ENCODE measurements around the gene CENPP. TPM values are rescaled to one million over a fixed set of nuclear protein-coding genes. Genes with fewer than 3 reads are reported as not detected.

CENPP gene
- total RNA-seq, 2 donors from 2014 or later, result 1.9 to 6.8 TPM

DNA sequence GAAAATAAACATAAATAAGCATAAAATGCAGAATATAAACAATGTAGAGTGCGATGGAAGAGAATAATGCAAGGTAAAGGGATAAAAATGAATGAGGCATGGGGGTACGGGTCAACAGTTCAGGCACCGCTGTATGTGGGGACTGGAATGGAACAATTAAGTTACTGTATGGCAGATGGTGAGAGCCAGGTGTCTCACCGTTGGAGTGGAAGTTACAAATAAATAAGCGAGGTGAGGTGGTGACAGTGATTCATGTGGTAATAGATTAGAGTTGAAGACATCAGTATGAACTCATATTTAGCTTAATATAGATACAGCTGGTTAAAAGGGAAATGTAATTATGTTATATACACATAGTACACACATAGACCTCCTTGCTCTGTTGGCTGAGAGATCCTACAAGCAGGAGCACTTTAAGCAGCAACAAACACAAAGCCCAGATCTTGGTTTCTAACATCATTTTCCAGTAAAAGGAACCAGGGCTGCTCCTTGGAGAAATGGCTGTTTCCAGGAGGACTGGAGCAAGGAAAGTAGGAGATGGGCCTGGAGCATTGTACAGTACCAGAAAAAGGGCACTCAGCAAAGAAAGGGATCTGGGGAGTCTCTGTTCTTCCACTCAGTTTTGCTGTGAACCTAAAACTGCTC is 100.9 kb downstream of the CENPP start:
- ATAC-seq, result no peak
- Mint-ChIP-seq H3K36me3 (ENCODE audit: low read depth) (no peaks in the 10 kb centered on the region), H3K27me3 (no peaks in the 10 kb centered on the region)

DNA sequence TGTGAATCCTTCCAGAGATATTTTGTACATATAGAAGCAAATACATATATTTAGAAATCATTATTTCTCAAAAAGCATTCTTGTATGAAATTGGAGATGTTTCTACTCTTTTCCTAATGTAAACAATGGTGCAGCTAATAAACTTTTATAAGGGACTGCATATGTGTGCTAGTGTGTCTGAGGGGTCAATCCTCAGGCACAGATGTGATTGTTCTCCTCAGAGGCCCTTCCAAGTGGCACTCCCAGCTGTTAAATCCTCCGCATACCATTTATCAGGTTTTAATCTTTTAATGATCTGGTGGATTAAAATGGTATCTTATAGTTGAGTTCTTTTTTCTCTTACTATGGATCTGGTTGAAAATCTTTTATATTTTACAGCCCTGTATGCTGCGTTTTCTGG is 104.1 kb downstream of the CENPP start:
- Mint-ChIP-seq H3K4me3 (no peak overlapping the region), H3K27me3 (no peaks in the 10 kb centered on the region)
- H3K9me3 ChIP-seq (ENCODE audit: control insufficient read depth, low read length, poor library complexity, severe bottlenecking), result no peaks in the 10 kb centered on the region

More for the DNA sequence above, 100.9 kb downstream of the CENPP start:
- no peaks in the 10 kb centered on the region for H3K4me1 Mint-ChIP-seq
- no peak overlapping the region for H3K27ac Mint-ChIP-seq
- H3K9me3 ChIP-seq (ENCODE audit: control insufficient read depth, low read length, poor library complexity, severe bottlenecking), result no peaks in the 10 kb centered on the region
- no peak for DNase-seq
- no peak overlapping the region for H3K4me3 Mint-ChIP-seq

DNA sequence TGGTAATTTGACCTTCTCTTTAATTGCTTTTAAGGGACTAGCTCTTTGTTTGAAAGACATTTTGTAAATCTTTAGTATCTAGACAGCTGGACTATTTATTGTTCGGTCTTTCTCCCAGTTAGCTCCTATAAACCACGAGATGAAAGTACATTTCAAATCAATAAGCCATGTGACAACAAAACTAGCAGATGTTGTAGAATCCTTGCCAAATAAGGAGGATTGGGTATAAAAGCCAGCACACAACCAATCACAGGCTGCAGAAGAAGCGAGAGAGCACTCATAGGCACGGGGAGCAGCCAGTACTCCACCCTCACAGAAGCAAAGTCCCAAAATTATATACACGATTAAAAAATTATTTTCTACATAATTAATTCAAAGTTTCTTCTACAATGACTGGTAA is 106.6 kb downstream of the CENPP start:
- H3K27ac Mint-ChIP-seq, result no peak overlapping the region
- H3K36me3 Mint-ChIP-seq (ENCODE audit: low read depth), result no peaks in the 10 kb centered on the region
- no peaks in the 10 kb centered on the region for H3K27me3 Mint-ChIP-seq
- no peaks in the 10 kb centered on the region for H3K4me1 Mint-ChIP-seq
- H3K9me3 ChIP-seq (ENCODE audit: control insufficient read depth, low read length, poor library complexity, severe bottlenecking), result no peaks in the 10 kb centered on the region
- no peak overlapping the region for H3K4me3 Mint-ChIP-seq
- no peak for DNase-seq
- no peak for ATAC-seq

More for the DNA sequence above, 104.1 kb downstream of the CENPP start:
- Mint-ChIP-seq H3K36me3 (ENCODE audit: low read depth) (no peaks in the 10 kb centered on the region), H3K27ac (no peak overlapping the region), H3K4me1 (no peaks in the 10 kb centered on the region)
- DNase-seq (no peak), ATAC-seq (no peak)

DNA sequence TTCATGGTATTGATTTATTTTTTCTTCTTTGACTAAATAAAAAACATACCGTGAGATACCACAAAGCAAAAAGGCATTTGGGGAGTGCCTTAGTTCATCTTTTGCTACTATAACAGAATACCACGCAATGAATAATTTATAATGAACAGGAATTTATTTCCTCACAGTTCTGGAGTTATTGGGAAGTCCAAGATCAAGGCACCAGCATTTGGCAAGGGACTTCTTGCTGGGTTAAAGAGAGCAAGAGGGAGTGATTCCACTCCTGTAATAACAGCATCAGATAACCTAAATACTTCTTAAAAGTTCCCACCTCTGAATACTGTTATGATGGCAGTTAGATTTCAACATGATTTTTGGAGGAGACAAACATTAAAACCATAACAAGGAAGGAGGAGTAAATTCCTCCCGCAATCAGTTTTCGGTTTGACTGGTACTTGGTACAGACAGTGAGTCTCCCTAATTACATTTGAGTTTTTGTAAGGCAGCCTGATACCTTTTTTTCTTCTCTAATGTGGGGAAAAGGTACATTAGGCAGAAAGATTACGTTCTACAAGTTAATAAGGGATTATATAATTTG is 107.3 kb downstream of the CENPP start:
- Mint-ChIP-seq H3K27ac (no peak overlapping the region), H3K36me3 (ENCODE audit: low read depth) (no peaks in the 10 kb centered on the region), H3K4me1 (no peaks in the 10 kb centered on the region), H3K4me3 (no peak overlapping the region), H3K27me3 (no peaks in the 10 kb centered on the region)
- DNase-seq (no peak), ATAC-seq (no peak)
- H3K9me3 ChIP-seq (ENCODE audit: control insufficient read depth, low read length, poor library complexity, severe bottlenecking), result no peaks in the 10 kb centered on the region

DNA sequence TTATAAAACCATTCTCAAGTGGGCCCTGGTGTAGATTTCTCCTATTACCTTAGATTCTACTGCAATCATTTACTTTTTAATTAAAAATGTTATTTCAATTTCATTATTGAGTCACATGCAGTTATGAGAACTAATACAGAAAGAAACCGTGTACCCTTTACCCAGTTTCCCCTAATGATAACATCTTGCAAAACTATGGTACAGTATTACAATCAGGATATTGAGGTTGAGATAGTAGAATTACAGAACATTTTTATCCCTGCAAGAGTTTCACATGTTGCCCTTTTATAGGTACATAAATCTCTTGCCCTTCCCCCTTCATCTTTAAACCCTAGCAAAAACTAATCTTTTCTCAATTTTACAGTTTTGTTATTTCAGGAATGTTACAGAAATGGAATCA is 109.5 kb downstream of the CENPP start:
- no peaks in the 10 kb centered on the region for H3K4me1 Mint-ChIP-seq
- ATAC-seq (no peak), DNase-seq (no peak)
- H3K9me3 ChIP-seq (ENCODE audit: control insufficient read depth, low read length, poor library complexity, severe bottlenecking), result no peaks in the 10 kb centered on the region
- no peaks in the 10 kb centered on the region for H3K36me3 Mint-ChIP-seq (ENCODE audit: low read depth)
- H3K27ac Mint-ChIP-seq, result no peak overlapping the region
- H3K4me3 Mint-ChIP-seq, result no peak overlapping the region
- H3K27me3 Mint-ChIP-seq, result no peaks in the 10 kb centered on the region

DNA sequence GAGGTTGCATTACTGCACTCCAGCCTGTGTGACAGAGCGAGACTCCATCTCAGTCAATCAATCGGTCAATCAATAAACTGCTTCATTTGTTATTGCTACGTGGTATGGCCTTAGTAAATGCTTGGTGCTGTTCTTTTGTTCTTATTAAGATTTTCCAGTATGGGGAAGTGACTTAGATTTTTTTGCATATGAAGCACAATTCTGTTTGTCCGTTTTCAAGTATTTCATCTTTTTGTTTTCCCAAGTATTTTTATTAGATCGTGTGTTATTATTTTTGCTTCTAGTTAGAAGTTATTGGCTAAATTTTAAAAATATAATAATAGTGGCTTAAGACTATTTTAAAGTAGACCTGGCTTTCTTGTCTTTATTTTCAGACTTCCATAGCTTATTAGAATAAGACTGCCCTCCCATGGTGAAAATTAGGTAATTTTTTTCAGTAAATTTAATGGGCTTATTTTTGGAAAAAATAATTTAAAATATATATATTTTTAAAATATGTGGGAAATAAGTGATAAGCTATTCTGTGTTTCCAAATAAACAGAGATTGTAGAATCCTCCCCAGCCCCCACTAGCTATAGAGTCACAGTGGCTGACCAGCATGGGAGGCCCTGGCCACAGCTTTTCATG is 113.3 kb downstream of the CENPP start:
- H3K9me3 ChIP-seq (ENCODE audit: control insufficient read depth, low read length, poor library complexity, severe bottlenecking), result no peaks in the 10 kb centered on the region
- Mint-ChIP-seq H3K27me3 (no peaks in the 10 kb centered on the region), H3K36me3 (ENCODE audit: low read depth) (no peaks in the 10 kb centered on the region), H3K27ac (no peak overlapping the region), H3K4me3 (no peak overlapping the region), H3K4me1 (peaks cover 3% of the 10 kb centered on the region)
- ATAC-seq, result no peak
- no peak for DNase-seq

DNA sequence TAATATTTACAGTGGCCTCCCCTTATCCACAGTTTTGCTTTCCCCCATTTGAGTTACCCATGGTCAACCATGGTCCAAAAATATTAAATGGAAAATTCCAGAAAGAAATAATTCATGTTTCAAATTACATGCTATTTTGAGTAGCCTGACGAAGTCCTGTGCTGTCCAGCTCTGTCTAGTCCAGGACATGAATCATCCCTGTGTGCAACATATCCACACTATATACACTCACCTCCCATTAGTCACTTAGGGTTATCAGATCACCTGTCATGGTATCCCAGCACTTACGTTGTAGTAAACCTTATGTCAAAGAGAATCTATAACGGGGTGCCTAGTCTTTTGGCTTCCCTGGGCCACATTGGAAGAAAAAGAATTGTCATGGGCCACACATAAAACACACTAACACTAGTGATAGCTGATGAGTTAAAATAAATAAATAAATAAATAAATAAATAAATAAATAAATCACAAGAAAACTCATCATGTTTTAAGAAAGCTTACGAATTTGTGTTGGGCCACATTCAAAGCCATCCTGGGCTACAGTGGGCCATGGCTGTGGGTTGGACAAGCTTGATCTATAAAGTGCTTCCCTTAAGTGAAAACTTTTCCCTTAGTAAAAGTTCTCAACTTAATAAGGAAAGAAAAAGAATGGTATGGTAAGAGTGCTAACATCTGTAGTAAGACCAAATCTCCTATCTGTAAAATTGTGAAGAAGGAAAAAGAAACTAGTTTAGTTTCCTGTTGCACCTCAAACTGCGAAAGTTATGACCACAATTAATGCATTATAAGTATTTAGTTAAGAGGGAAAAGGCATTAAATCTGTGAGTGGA is 114.4 kb downstream of the CENPP start:
- H3K4me3 Mint-ChIP-seq, result peak overlapping the region; percentile 71
- ATAC-seq, result no peak
- peaks cover 3% of the 10 kb centered on the region for H3K4me1 Mint-ChIP-seq
- H3K9me3 ChIP-seq (ENCODE audit: control insufficient read depth, low read length, poor library complexity, severe bottlenecking), result no peaks in the 10 kb centered on the region
- H3K27me3 Mint-ChIP-seq, result no peaks in the 10 kb centered on the region
- H3K27ac Mint-ChIP-seq, result peak overlapping the region; percentile 67
- H3K36me3 Mint-ChIP-seq (ENCODE audit: low read depth), result no peaks in the 10 kb centered on the region
- no peak for DNase-seq

DNA sequence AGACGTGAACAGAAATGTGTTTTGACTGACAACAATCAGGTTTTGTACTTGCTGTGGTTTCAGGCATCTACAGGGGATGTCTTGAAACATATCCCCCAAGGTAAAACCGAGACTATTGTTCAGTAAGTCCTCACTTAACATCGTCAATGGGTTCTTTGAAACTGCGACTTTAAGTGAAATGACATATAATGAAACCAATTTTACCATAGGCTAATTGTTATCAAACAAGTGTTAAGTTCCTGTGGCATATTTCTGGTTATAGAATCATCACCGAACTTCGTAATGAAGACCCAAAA is 114.9 kb downstream of the CENPP start:
- H3K9me3 ChIP-seq (ENCODE audit: control insufficient read depth, low read length, poor library complexity, severe bottlenecking), result no peaks in the 10 kb centered on the region
- Mint-ChIP-seq H3K27ac (peak overlapping the region; percentile 67), H3K27me3 (no peaks in the 10 kb centered on the region), H3K4me1 (peaks cover 3% of the 10 kb centered on the region), H3K4me3 (peak overlapping the region; percentile 71), H3K36me3 (ENCODE audit: low read depth) (no peaks in the 10 kb centered on the region)
- DNase-seq, result no peak
- peak; percentile 21 for ATAC-seq

DNA sequence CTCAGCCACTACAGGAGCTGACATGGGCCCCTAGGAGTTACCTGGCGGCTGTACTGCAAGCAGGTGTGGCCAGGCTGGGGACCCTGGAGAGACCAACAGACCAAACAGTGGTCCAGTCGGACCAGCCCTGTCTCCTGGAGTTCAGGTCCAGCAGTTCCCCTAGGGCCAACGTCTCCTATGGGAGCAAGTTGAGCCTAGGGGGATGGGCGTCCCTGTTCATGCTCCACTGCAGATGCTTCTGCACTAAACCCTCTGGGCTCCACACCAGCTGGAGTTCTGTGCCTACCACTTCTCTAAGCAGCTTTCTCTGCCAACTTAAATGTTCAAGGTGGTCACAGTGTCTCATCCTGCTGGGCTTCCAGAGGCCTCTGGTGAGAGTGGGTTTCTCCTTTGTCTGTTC is 119.1 kb downstream of the CENPP start:
- Mint-ChIP-seq H3K27me3 (no peaks in the 10 kb centered on the region), H3K27ac (no peak overlapping the region), H3K4me1 (peaks cover 3% of the 10 kb centered on the region), H3K36me3 (ENCODE audit: low read depth) (no peaks in the 10 kb centered on the region), H3K4me3 (no peak overlapping the region)
- DNase-seq, result no peak
- no peaks in the 10 kb centered on the region for H3K9me3 ChIP-seq (ENCODE audit: control insufficient read depth, low read length, poor library complexity, severe bottlenecking)
- no peak for ATAC-seq

DNA sequence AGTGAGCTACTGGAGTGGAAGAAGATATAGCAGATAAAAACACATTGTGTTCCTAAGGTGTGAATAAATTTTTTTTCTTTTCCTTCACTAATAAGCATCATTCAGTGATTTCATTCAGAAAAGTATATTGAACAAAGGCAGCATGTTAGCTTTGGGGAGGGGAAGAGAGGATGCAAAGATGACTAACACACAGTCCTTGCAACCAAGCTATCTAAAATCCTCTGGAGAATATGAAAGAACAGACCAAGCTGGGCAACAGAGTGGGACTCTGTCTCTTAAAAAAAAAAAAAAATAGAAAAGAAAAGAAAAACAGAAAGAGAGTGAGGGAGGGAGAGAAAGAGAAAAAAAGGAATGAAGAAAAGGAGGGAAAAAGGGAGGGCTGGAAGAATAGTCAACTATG is 120.8 kb downstream of the CENPP start:
- Mint-ChIP-seq H3K36me3 (ENCODE audit: low read depth) (no peaks in the 10 kb centered on the region), H3K27ac (no peak overlapping the region), H3K4me1 (no peaks in the 10 kb centered on the region), H3K4me3 (no peak overlapping the region), H3K27me3 (no peaks in the 10 kb centered on the region)
- ATAC-seq (no peak), DNase-seq (no peak)
- H3K9me3 ChIP-seq (ENCODE audit: control insufficient read depth, low read length, poor library complexity, severe bottlenecking), result no peaks in the 10 kb centered on the region

DNA sequence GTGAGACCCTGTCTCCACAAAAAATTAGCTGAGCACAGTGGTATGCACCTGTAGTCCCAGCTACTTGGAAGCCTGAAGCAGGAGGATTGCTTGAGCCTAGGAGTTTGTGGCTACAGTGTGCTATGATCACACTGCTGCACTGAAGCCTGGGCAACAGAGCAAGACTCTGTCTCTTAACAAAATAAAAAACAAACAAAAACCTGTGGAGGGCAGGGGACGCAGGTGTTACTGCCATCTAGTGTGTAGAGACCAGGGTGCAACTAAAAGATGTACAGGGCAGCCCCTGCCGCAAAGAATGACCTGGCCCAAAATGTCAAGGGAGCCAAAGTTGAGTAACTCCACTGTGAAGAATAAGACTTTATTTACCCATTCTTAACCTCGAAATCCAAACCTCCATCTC is 129.5 kb downstream of the CENPP start:
- DNase-seq, result no peak
- no peaks in the 10 kb centered on the region for H3K4me1 Mint-ChIP-seq
- H3K9me3 ChIP-seq (ENCODE audit: control insufficient read depth, low read length, poor library complexity, severe bottlenecking), result no peaks in the 10 kb centered on the region
- no peak for ATAC-seq
- H3K36me3 Mint-ChIP-seq (ENCODE audit: low read depth), result no peaks in the 10 kb centered on the region
- no peak overlapping the region for H3K4me3 Mint-ChIP-seq
- H3K27me3 Mint-ChIP-seq, result no peaks in the 10 kb centered on the region
- no peak overlapping the region for H3K27ac Mint-ChIP-seq

DNA sequence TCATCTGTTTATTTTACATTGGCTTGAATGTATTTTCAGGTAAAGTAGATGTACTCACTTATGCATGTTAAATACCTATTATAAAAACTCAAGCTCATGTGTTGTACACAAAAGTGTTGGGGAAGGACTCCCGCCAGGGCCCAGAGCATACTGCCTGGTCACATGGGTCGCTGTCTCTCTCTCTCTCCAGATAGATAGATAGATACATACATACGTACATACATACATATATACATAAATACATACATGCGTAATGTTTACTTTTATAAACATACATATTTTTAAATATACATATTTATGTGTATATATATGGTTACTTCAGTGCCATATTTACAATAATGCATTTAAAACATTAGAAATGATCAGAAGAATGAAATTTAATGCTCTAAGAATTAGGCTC is 131.8 kb downstream of the CENPP start:
- no peaks in the 10 kb centered on the region for H3K9me3 ChIP-seq (ENCODE audit: control insufficient read depth, low read length, poor library complexity, severe bottlenecking)
- H3K36me3 Mint-ChIP-seq (ENCODE audit: low read depth), result no peaks in the 10 kb centered on the region
- no peak overlapping the region for H3K27ac Mint-ChIP-seq
- no peak overlapping the region for H3K4me3 Mint-ChIP-seq
- no peaks in the 10 kb centered on the region for H3K27me3 Mint-ChIP-seq
- ATAC-seq (no peak), DNase-seq (no peak)
- no peaks in the 10 kb centered on the region for H3K4me1 Mint-ChIP-seq

DNA sequence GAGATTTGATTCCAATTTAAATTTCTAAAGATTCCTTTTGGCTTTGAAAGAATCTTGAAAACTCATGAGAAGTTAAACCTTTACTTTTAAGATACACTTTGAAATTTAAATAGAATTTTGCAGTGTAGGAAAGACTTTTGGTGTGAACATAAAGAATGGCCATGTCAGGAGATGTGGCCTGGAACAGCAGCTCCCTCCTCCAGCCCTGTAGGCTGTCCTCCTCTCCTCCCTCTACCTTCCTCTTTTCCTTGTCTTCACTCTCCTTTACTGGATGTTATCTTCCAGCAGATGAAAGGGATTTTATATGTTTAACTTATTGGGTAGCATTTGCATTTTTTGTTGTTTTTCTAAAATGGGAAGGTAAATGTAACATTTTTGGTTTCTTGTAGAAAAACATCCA is 137.6 kb downstream of the CENPP start:
- no peaks in the 10 kb centered on the region for H3K36me3 Mint-ChIP-seq (ENCODE audit: low read depth)
- no peak for ATAC-seq
- peaks cover 3% of the 10 kb centered on the region for H3K4me1 Mint-ChIP-seq
- no peak overlapping the region for H3K4me3 Mint-ChIP-seq
- H3K27ac Mint-ChIP-seq, result no peak overlapping the region
- DNase-seq, result no peak
- no peaks in the 10 kb centered on the region for H3K27me3 Mint-ChIP-seq
- no peaks in the 10 kb centered on the region for H3K9me3 ChIP-seq (ENCODE audit: control insufficient read depth, low read length, poor library complexity, severe bottlenecking)

All from T-helper 17 cell (primary cell).